Stimulated activated CD8-positive, alpha-beta memory T cell treated with anti-CD3 and anti-CD28 coated beads, Interleukin-15, amount 100 ng/mL, for 1 hour (primary cell): ENCODE data around the gene ANKHD1.

Source experiments
- DNase-seq: peaks from one replicate; pipeline ENCODE4 v3.0.0-alpha.2; 2020; ENCODE audit warnings: low read depth

ANKHD1 gene, protein sequence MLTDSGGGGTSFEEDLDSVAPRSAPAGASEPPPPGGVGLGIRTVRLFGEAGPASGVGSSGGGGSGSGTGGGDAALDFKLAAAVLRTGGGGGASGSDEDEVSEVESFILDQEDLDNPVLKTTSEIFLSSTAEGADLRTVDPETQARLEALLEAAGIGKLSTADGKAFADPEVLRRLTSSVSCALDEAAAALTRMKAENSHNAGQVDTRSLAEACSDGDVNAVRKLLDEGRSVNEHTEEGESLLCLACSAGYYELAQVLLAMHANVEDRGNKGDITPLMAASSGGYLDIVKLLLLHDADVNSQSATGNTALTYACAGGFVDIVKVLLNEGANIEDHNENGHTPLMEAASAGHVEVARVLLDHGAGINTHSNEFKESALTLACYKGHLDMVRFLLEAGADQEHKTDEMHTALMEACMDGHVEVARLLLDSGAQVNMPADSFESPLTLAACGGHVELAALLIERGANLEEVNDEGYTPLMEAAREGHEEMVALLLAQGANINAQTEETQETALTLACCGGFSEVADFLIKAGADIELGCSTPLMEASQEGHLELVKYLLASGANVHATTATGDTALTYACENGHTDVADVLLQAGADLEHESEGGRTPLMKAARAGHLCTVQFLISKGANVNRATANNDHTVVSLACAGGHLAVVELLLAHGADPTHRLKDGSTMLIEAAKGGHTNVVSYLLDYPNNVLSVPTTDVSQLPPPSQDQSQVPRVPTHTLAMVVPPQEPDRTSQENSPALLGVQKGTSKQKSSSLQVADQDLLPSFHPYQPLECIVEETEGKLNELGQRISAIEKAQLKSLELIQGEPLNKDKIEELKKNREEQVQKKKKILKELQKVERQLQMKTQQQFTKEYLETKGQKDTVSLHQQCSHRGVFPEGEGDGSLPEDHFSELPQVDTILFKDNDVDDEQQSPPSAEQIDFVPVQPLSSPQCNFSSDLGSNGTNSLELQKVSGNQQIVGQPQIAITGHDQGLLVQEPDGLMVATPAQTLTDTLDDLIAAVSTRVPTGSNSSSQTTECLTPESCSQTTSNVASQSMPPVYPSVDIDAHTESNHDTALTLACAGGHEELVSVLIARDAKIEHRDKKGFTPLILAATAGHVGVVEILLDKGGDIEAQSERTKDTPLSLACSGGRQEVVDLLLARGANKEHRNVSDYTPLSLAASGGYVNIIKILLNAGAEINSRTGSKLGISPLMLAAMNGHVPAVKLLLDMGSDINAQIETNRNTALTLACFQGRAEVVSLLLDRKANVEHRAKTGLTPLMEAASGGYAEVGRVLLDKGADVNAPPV (N-terminal part only)

DNA sequence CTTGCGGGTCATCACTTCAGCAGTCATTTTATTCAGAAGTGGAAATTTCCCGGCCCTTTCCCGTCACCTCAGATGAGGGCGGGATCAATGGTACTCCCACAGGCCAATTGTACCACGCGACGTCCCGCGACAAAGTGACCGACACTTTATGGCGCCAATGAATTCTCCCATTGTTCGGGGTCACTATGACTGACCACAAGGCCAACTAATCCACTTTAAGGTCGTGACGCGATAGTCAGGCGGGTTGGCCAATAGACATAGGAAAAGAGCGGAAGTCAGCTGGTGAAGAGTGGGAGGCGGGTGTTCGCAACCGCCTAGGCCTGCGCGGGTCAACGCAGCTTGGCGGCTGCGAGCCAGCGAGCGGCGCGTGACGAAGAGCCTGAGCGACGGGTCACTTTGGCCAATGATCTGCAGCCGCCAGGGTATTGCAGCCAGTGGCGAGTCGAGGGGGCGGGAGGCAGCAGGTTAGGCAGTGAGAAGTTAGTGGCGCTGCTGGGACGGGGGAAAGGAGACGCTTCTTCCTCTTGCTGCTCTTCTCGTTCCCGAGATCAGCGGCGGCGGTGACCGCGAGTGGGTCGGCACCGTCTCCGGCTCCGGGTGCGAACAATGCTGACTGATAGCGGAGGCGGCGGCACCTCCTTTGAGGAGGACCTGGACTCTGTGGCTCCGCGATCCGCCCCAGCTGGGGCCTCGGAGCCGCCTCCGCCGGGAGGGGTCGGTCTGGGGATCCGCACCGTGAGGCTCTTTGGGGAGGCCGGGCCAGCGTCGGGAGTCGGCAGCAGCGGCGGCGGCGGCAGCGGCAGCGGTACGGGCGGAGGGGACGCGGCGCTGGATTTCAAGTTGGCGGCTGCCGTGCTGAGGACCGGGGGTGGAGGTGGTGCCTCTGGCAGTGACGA, at the start of gene ANKHD1:
TSS of gene ANKHD1 (plus strand) at position 472 of the 896 bp plus-strand sequence. CDS start at position 607, 135 bp downstream.
- peak; percentile 89 for DNase-seq

DNA sequence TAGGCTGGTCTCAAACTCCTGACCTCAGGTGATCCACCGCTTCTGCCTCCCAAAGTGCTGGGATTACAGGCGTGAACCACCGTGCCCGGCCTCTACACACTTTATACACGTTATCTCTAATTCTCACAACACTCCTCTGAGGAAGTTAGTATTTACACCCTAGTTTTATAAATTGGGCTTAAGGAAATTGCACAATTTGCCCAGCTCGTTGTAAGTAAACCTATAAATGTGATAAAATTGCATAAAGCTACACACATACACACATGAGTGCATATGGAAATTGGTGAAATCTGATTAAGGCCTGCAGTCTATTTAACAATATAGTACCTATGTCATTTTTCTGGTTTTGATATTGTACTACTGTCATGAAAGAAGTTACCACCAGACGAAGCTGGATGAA, 46.1 kb upstream of the ANKHD1 start:
- no peak for DNase-seq

DNA sequence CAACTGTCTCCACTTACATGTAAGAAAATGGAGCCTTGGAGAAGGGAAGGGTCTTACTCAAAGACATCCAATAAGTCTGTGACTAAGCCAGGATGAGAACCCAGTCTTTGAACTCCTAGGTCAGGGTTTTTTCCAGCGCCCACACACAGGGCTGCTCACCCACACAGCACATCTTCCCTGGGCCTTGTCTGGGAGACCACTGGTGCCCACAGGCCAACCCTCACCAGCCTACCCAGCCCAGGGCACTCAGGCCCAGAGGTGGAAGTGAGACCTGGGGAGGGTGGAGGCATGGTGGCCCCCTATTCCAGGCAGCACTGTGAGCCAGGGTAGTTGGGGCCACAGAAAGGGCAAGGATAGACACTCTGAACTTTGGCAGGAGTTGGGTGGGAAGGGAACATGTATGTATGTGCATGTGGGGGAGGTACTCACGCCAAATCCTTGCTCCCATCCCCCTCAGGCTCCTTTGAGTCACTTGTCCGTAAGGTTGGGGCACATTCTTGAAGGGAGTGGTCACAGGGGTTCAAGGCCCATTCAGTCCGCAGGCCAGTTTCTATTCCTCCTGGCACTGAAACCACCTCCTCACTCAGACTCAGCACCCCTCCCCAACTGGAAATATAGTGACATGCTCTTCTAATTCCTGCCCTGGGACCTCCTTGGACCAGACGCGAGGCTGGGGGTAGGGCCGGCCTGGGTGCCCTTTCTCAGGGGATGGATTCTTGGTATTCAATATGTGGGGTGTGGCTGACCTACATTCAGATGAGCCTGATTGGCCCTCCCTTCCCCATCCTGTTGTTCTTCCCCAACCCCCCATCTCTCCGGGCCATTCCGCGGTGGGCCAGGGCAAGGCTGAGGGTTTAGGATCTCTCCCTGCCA, 44.5 kb upstream of the ANKHD1 start:
- no peak for DNase-seq

GRCh38 chr5:140357726-140358093, 43.9 kb upstream of the ANKHD1 start:
- DNase-seq, result peak; percentile 41

DNA sequence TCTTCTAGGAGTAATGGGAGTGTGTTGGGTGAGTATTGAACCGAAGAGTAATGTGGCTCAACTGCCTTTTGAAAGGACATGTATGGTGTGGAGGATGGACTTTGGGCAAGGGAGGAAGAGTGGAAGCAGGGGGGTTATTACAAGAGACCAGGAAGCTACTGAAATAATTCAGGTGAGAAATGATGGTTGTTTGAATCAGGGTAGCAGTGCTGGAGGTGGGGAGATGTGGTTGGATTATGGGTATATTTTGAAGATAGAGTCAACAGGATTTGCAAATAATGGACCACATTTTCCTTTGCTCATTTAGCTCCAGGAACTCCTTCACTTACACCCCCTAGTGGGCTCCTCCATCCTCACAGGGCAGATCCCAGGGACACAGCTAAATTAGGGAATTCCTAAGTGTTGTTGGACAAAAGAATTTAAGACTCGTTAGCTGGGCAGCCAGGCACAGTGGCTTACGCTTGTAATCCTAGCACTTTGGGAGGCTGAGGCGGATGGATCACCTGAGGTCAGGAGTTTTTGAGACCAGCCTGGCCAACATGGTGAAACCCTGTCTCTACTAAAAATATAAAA, 42.8 kb upstream of the ANKHD1 start:
- no peak for DNase-seq

DNA sequence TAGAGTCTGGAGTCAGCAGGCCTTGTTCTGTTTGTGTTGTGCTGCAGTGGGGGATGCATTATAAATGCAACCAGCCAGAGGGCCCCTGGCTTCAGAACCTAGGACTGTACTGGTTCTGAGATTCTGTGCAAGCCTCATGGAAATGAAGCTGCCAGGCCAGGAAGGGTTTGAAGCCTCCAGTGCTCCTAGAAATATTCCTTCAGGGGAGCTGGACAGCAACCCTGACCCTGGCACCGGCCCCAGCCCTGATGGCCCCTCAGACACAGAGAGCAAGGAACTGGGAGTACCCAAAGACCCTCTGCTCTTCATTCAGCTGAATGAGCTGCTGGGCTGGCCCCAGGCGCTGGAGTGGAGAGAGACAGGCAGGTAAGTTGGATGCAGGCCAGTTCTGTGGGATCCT, 41.5 kb upstream of the ANKHD1 start, which contains the start of gene SLC4A9:
TSS of gene SLC4A9 (plus strand) at position 94 of the 400 bp plus-strand sequence. CDS start at position 137, 43 bp downstream.
- DNase-seq, result no peak

DNA sequence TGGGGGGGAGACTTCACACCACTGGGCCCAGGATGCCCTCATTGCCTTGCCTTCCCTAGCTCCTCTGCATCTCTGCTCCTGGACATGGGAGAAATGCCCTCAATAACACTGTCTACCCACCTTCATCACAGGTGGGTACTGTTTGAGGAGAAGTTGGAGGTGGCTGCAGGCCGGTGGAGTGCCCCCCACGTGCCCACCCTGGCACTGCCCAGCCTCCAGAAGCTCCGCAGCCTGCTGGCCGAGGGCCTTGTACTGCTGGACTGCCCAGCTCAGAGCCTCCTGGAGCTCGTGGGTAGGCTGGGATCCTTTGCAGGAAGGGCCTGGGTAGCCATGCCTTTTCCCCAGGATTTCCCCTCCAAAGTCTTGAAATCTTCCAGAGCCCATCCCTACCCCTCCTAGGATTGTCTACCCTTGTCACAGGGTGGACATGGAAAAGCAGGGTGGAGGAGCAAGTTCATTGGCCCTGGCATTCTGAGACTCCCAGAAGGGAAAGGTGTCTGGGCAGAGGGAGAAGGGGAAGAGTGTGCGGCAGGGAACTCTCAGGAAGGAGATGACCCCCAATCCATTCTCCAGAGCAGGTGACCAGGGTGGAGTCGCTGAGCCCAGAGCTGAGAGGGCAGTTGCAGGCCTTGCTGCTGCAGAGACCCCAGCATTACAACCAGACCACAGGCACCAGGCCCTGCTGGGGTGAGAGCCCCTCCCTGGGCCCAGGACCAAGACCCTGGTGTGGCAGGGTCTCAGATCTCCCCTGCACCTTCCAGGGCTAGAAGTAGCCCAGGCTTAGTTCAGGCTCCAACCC, 40.8 kb upstream of the ANKHD1 start:
- DNase-seq, result no peak

- no peak for DNase-seq
Observed at GRCh38 chr5:140361901-140362300, 39.7 kb upstream of the ANKHD1 start.

DNA sequence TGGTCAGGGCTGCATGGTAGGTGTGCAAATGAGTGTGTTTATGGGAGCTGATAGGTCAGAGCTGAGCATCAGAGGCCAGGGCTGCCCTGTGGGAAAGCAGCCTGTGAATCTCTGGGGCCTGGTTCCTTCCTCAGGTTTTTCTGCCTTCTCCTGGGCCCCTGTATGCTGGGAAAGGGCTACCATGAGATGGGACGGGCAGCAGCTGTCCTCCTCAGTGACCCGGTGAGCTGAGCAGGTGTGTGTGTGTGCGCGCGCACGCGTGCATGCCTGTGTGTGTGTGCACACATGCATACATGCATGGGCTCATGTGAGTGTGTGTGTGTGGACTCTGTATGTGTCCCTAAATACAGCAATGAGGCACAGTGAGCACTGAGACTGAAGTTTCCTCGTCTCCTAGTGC, 39.3 kb upstream of the ANKHD1 start:
- no peak for DNase-seq

GRCh38 chr5:140362875-140363630, 38.6 kb upstream of the ANKHD1 start:
- DNase-seq, result peak; percentile 69

DNA sequence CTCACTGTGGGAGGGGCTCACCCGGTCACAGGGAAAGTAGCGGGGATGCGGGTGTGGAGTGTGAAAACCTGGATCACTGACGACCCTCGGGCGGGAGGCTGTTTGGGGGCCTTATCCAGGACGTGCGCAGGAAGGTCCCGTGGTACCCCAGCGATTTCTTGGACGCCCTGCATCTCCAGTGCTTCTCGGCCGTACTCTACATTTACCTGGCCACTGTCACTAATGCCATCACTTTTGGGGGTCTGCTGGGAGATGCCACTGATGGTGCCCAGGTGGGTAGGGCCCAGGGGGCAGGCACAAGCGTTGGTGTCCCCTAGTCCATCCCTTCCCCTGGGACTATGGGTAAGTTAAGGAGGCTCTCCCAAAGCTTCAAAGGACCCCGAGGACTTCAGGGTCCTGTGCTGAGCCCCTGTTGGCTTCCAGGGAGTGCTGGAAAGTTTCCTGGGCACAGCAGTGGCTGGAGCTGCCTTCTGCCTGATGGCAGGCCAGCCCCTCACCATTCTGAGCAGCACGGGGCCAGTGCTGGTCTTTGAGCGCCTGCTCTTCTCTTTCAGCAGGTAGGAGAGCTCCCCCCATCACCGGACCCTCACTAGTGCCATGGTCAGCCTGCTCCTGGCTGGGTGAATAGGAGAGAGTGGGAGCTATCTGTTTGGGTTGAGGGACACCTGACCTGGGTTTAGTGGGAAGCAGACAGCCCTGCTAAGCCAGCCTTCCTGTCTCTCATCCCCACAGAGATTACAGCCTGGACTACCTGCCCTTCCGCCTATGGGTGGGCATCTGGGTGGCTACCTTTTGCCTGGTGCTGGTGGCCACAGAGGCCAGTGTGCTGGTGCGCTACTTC, 37.8 kb upstream of the ANKHD1 start:
- DNase-seq, result no peak

DNA sequence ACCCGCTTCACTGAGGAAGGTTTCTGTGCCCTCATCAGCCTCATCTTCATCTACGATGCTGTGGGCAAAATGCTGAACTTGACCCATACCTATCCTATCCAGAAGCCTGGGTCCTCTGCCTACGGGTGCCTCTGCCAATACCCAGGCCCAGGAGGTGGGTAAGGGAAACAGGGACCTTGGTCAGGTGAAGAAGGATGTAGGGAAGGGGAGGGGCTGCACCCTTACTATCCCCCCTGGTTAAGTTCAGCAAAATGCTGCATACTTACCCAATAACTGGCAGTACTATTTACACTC, 37.2 kb upstream of the ANKHD1 start:
- DNase-seq, result no peak

DNA sequence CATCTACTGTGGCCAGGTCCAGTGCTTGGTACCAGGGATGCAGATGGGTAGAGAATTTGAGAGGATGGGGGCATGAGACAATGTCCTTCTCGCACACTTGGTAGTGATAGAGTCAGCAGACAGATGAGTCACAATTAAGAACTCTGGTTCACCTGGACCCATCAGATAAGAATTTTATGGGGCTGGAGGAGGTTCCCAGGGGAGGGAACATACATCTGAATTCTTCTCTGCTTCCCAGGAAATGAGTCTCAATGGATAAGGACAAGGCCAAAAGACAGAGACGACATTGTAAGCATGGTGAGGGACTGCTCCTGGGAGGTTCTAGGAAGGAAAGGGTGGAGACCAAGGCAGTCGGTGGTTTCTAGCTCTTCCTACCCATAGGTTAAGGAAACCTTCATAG, 36.4 kb upstream of the ANKHD1 start:
- DNase-seq, result no peak

- no peak for DNase-seq
Observed at GRCh38 chr5:140365941-140366340, 35.7 kb upstream of the ANKHD1 start.

DNA sequence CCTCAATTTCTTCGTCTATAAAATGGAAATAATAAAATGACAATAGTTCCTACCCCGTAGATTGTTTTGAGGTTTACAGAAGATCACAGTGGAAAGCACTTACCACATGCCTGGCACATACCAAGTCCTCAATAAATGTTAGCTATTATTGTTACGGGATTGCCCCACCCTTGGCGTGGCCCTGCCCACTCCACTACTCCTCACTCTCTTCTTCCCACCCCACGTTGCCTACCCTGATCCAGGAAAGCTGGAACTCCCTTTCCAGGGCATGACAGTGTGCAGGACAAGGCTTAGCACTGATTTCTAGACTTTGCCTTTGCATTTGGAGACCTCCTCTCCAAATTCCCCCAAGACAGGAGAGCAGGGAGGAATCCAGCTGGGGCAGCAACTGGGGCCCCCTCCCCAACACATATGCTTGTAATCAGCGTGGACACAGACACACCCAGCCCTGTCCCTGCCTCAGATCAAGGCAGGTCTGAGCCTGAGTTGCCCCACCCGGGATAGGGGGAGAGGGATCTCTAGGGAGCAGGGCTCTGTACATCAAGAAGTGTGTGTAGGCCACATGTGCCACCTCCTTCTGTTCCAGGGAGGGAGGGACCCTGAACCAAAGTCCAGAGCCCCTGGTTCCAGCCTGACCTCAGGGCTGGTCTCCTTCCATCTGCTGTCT, 34.9 kb upstream of the ANKHD1 start:
- no peak for DNase-seq

- DNase-seq, result no peak
Observed at GRCh38 chr5:140367256-140368013, 34.2 kb upstream of the ANKHD1 start.
